ENCODE measurements around the gene CLDN7. TPM values are rescaled to one million over a fixed set of nuclear protein-coding genes. Genes with fewer than 3 reads are reported as not detected.

Gene CLDN7
- polyA plus RNA-seq, 6 donors from 2014 or later = 2.9 to 6.9 (median 4.8) TPM; not detected in 1

- H3K36me3 Mint-ChIP-seq = no peaks in the 10 kb centered on the region
- ATAC-seq (ENCODE audit: low read depth in 2 of 2) = peak; percentile 72
- peak within 1 kb of the TSS; percentile 76 to 93 (median 89) for H3K4me3 Mint-ChIP-seq
- peak; percentile 62 for DNase-seq
- H3K4me1 Mint-ChIP-seq = peaks cover 7 to 26% (median 22%) of the 10 kb centered on the region in 3 donors
- H3K27me3 Mint-ChIP-seq = peaks cover 23 to 61% (median 49%) of the 10 kb centered on the region in 3 donors
- H3K9me3 Mint-ChIP-seq = peaks cover 0 to 1% (median 0%) of the 10 kb centered on the region in 7 donors
- H3K27ac Mint-ChIP-seq = peak within 1 kb of the TSS in 5 of 6 donors; percentile 12 to 83 (median 79)
Observed at GRCh38 chr17:7294614-7295153, 32.4 kb upstream of the CLDN7 start, which contains the start of gene YBX2. Gene YBX2, minus strand, starts transcription at chr17:7294639. Its CDS starts 139 bp downstream, at chr17:7294500.

DNA sequence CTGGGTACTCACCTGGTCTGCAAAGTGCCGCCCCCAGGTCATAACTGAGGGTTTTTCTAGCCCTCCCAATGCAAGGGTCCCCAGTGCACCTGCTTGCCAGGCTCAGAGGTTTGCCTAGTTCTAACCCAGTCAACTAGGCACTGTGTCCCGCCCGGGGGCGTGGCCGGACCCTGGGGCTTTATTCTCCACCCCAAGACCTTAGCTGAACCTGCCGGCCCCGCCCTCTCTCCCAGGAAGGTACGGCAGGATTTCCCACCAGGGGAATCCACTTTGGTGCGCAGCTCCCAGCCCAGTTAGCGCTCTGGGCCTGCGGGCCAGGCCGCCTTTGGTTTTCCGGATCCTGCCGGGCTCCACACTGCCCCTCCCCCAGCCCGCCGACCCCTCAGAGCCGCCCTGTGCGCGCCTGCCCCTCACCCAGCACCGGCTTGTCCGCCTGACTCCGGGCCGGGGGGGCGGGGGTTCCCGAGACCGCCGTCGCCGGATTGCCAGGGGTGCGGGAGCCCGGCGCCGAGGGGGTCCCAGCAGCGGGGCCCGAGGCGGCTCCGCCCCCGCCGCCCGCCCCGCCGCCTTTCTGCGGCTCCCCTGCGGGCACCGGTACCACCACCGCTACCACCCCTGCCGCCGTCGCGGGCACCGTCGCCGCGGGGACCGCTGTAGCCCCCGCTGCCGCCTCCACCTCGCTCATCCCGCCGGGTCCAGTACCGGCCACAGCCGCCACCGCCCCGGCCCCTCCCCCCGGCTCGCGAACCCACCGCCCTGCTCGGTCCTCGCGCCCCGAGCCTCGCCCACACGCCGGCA is 31.7 kb upstream of the CLDN7 start:
- no peak for DNase-seq
- Mint-ChIP-seq H3K4me1 (peaks cover 7 to 26% (median 22%) of the 10 kb centered on the region in 3 donors), H3K27ac (peak overlapping the region in 1 of 6 donors; percentile 83), H3K9me3 (peaks cover 0 to 1% (median 0%) of the 10 kb centered on the region in 7 donors), H3K4me3 (peak overlapping the region; percentile 11 to 91 (median 76)), H3K27me3 (peaks cover 23 to 61% (median 48%) of the 10 kb centered on the region in 3 donors), H3K36me3 (no peaks in the 10 kb centered on the region)
- ATAC-seq (ENCODE audit: low read depth in 2 of 2) = peak; percentile 3 to 7

DNA sequence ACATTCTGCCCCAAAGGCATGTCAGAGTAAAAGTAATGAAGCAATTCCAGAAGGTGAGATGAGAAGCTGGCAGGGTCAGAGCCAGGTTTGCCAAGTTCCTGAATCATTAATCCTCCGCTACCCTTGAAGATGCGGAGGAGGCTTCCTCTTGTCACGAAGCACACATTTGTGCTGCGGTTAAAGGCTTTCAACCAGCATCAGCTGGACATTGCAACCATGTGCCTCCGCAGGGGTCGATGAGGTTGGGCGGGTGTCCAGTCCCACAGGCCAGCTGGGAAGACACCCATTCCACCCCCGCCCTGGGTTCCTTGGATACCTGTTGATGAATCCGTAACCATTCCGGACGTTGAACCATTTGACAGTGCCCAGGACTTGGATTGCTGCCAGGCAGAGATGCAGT is 30.9 kb upstream of the CLDN7 start:
- no peak for DNase-seq
- Mint-ChIP-seq H3K27ac (no peak overlapping the region), H3K27me3 (peaks cover 27 to 67% (median 54%) of the 10 kb centered on the region in 3 donors)

GRCh38 chr17:7292729-7293128 is 30.5 kb upstream of the CLDN7 start:
- DNase-seq (no peak), ATAC-seq (ENCODE audit: low read depth in 2 of 2) (no peak)
- Mint-ChIP-seq H3K4me1 (peaks cover 7 to 26% (median 22%) of the 10 kb centered on the region in 3 donors), H3K9me3 (peaks cover 0 to 1% (median 0%) of the 10 kb centered on the region in 7 donors), H3K36me3 (no peaks in the 10 kb centered on the region), H3K4me3 (peak overlapping the region in 1 of 8 donors; percentile 70), H3K27ac (no peak overlapping the region), H3K27me3 (peaks cover 32 to 72% (median 58%) of the 10 kb centered on the region in 3 donors)

More for the DNA sequence above, 30.9 kb upstream of the CLDN7 start:
- H3K36me3 Mint-ChIP-seq = no peaks in the 10 kb centered on the region
- H3K4me1 Mint-ChIP-seq = peaks cover 7 to 26% (median 22%) of the 10 kb centered on the region in 3 donors
- peaks cover 0 to 1% (median 0%) of the 10 kb centered on the region in 7 donors for H3K9me3 Mint-ChIP-seq
- no peak for ATAC-seq (ENCODE audit: low read depth in 2 of 2)
- H3K4me3 Mint-ChIP-seq = peak overlapping the region in 5 of 8 donors; percentile 11 to 87 (median 70)

DNA sequence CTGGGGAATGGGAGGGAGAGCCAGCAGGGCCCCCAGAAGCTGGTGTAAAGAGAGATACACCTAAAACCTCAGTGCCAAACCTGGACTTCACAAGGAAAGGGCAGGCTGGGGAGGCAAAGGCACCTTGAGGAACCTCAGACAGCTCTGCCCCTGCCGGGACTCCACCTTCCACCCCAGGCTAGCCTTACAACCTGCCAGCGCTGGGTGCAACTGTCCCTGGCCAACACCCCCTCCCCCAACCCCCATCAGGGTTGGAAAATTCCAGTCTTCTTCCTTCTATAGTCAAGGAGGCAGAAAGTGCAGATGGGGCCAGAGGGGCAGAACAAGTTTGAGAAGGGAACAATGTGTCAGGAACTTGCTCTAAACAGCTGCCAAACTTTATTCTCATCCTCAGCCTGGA is 29.9 kb upstream of the CLDN7 start:
- H3K27me3 Mint-ChIP-seq = peaks cover 32 to 77% (median 58%) of the 10 kb centered on the region in 3 donors
- H3K27ac Mint-ChIP-seq = no peak overlapping the region
- ATAC-seq (ENCODE audit: low read depth in 2 of 2) = no peak
- H3K9me3 Mint-ChIP-seq = peaks cover 0 to 1% (median 0%) of the 10 kb centered on the region in 7 donors
- no peak for DNase-seq
- H3K36me3 Mint-ChIP-seq = no peaks in the 10 kb centered on the region
- H3K4me1 Mint-ChIP-seq = peaks cover 7 to 26% (median 22%) of the 10 kb centered on the region in 3 donors
- no peak overlapping the region for H3K4me3 Mint-ChIP-seq

DNA sequence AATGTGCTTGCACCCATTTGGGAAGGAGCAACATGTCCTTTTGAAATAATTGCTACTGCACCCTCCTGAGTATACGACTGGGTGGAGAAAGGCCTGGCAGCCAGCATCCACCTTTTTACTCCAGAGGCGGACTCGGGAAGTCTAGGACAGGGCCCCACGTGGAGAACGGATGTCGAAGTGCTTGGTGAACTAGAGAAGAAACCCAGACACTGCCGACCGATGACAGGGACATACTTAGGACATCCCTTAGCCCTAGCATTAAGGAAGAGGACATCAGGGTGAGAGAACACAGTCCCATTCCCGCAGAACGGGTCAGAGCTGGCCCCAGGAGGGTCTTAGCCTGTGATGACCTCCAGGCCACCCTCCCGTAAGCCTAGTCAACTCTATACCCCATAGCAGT is 28.4 kb upstream of the CLDN7 start:
- H3K27me3 Mint-ChIP-seq = peaks cover 36 to 78% (median 57%) of the 10 kb centered on the region in 3 donors
- ATAC-seq (ENCODE audit: low read depth in 2 of 2) = no peak
- H3K9me3 Mint-ChIP-seq = peaks cover 0 to 1% (median 0%) of the 10 kb centered on the region in 7 donors
- no peaks in the 10 kb centered on the region for H3K36me3 Mint-ChIP-seq
- DNase-seq = no peak
- no peak overlapping the region for H3K27ac Mint-ChIP-seq
- H3K4me3 Mint-ChIP-seq = peak overlapping the region in 1 of 8 donors; percentile 21
- peaks cover 7 to 20% (median 14%) of the 10 kb centered on the region in 3 donors for H3K4me1 Mint-ChIP-seq

GRCh38 chr17:7290166-7290565 is 27.9 kb upstream of the CLDN7 start:
- Mint-ChIP-seq H3K36me3 (no peaks in the 10 kb centered on the region), H3K27me3 (peaks cover 33 to 78% (median 55%) of the 10 kb centered on the region in 3 donors), H3K27ac (no peak overlapping the region), H3K4me3 (peak overlapping the region in 1 of 8 donors; percentile 21), H3K9me3 (peaks cover 0 to 1% (median 0%) of the 10 kb centered on the region in 7 donors), H3K4me1 (peaks cover 4 to 15% (median 11%) of the 10 kb centered on the region in 3 donors)
- ATAC-seq (ENCODE audit: low read depth in 2 of 2) (no peak), DNase-seq (no peak)

DNA sequence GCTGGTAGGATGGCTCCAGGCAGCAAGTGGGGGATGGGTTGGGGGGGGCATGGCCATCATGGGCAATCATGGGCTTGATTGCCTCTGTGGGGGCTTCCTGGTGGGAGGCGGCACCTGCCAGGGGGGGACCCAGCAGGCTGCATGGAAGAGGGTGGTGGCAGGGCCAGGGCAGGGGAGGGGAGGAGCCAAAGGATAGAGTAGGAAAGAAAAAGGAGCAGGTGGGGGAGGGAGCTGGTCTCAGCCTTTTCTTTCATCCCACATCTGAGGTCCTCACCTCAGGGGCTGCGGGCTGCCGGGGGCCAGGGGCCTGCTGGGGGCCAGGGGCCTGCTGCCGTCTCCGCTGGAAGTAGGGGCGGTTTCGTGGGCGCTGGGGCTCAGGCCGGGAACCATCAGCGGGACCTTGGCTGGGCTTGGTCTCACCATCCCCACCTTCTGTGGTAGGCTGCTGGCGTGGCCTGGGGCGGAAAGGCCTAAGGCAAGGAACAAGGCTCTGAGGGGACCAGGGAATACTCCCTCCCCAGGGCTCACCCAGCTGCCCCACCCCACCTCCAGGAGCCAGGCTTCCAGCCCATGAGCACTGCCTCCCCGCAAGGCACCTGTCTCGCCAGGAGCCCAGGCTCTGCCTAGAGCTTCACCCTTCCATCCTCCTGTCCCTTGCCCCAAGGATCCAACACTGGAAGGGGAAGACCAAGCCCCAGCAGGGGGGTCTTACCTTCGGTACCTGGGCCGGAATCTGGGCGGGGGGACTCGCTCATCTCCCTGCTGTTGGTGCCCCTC is 27.2 kb upstream of the CLDN7 start:
- ATAC-seq (ENCODE audit: low read depth in 2 of 2) = no peak
- Mint-ChIP-seq H3K27me3 (peaks cover 29 to 81% (median 51%) of the 10 kb centered on the region in 3 donors), H3K9me3 (peaks cover 0 to 1% (median 0%) of the 10 kb centered on the region in 7 donors), H3K27ac (no peak overlapping the region), H3K4me1 (peaks cover 0 to 11% (median 6%) of the 10 kb centered on the region in 3 donors), H3K4me3 (peak overlapping the region in 1 of 8 donors; percentile 61), H3K36me3 (no peaks in the 10 kb centered on the region)
- DNase-seq = no peak

DNA sequence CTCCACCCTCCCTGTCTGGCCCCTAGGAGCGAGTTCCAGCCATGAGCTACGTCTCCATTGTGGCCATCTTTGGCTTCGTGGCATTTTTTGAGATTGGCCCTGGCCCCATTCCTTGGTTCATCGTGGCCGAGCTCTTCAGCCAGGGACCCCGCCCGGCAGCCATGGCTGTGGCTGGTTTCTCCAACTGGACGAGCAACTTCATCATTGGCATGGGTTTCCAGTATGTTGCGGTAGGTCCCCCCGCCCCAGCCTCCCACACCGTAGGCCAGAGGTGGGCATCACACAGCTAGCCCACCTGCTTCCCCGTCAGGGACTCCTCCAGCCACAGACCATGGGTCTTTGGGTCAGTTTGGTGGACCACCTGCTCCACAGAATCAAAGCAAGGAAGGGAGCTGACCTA is 23.4 kb upstream of the CLDN7 start:
- Mint-ChIP-seq H3K4me1 (peaks cover 12 to 27% (median 22%) of the 10 kb centered on the region in 3 donors), H3K9me3 (no peaks in the 10 kb centered on the region), H3K27me3 (peaks cover 26 to 85% (median 50%) of the 10 kb centered on the region in 3 donors)

DNA sequence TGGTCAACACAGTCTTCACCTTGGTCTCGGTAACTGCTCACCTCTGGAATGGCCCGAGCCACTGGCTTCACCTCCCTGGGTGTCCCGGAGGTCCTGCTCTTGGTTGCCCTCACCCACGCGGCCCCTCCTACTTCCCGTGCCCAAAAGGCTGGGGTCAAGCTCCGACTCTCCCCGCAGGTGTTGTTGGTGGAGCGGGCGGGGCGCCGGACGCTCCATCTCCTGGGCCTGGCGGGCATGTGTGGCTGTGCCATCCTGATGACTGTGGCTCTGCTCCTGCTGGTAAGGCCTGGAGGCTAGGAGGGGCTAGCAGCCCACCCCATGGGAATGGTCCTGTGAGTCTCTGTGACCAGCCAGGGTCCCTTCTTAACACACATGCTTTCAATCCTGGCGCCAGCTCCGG is 22.6 kb upstream of the CLDN7 start:
- DNase-seq (no peak), ATAC-seq (ENCODE audit: low read depth in 2 of 2) (no peak)
- H3K36me3 Mint-ChIP-seq = no peaks in the 10 kb centered on the region
- no peak overlapping the region for H3K27ac Mint-ChIP-seq
- H3K27me3 Mint-ChIP-seq = peaks cover 26 to 77% (median 42%) of the 10 kb centered on the region in 3 donors
- peaks cover 18 to 35% (median 29%) of the 10 kb centered on the region in 3 donors for H3K4me1 Mint-ChIP-seq
- H3K9me3 Mint-ChIP-seq = no peaks in the 10 kb centered on the region
- no peak overlapping the region for H3K4me3 Mint-ChIP-seq

More for the DNA sequence above, 23.4 kb upstream of the CLDN7 start:
- Mint-ChIP-seq H3K4me3 (no peak overlapping the region), H3K36me3 (no peaks in the 10 kb centered on the region), H3K27ac (no peak overlapping the region)
- DNase-seq = no peak
- ATAC-seq (ENCODE audit: low read depth in 2 of 2) = no peak

DNA sequence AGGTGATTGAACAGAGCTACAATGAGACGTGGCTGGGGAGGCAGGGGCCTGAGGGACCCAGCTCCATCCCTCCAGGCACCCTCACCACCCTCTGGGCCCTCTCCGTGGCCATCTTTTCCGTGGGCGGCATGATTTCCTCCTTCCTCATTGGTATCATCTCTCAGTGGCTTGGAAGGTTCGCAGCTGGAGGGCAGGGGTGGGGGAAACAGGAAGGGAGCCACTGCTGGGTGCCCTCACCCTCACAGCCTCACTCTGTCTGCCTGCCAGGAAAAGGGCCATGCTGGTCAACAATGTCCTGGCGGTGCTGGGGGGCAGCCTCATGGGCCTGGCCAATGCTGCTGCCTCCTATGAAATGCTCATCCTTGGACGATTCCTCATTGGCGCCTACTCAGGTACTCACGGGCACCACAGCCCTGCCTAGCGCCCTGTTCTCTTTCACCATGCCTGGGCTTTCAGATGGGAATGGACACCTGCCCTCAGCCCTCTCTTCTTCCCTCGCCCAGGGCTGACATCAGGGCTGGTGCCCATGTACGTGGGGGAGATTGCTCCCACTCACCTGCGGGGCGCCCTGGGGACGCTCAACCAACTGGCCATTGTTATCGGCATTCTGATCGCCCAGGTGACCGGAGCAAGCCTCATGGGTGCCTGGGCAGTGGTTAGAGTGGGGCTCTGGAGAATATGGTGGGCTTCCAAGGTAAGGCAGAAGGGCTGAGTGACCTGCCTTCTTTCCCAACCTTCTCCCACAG is 21.4 kb upstream of the CLDN7 start:
- peaks cover 18 to 37% (median 30%) of the 10 kb centered on the region in 3 donors for H3K4me1 Mint-ChIP-seq
- H3K9me3 Mint-ChIP-seq = no peaks in the 10 kb centered on the region
- ATAC-seq (ENCODE audit: low read depth in 2 of 2) (no peak), DNase-seq (no peak)
- H3K27ac Mint-ChIP-seq = peak overlapping the region in 1 of 6 donors; percentile 86
- H3K36me3 Mint-ChIP-seq = no peaks in the 10 kb centered on the region
- H3K27me3 Mint-ChIP-seq = peaks cover 26 to 72% (median 37%) of the 10 kb centered on the region in 3 donors
- peak overlapping the region in 3 of 8 donors; percentile 44 to 81 (median 64) for H3K4me3 Mint-ChIP-seq

DNA sequence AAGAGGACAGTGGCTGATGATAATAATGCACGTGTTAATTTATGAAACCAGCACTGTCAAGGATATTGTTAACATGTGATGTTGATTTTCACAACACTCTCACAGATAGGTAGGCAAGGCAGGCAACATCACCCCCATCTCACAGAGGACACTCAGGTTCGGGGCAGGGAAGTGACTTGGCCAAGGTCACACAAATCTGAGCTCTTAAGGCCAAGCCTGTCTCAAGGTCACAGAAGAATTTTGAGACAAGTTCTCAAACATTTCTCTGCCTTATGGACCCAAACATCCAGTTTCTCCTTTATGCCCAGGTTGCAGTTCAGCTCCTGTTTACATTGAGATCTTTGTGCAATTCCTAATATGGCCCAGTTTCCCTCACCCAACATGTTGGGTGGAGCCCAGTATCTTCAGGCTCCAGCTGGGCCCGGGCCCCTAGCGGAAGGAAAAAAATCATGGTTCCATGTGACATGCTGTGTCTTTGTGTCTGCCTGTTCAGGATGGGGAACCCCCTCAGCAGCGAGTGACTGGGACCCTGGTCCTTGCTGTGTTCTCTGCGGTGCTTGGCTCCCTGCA is 20.6 kb upstream of the CLDN7 start:
- ATAC-seq (ENCODE audit: low read depth in 2 of 2) = no peak
- no peaks in the 10 kb centered on the region for H3K9me3 Mint-ChIP-seq
- peaks cover 19 to 64% (median 29%) of the 10 kb centered on the region in 3 donors for H3K27me3 Mint-ChIP-seq
- H3K36me3 Mint-ChIP-seq = no peaks in the 10 kb centered on the region
- peak overlapping the region in 7 of 8 donors; percentile 3 to 80 (median 60) for H3K4me3 Mint-ChIP-seq
- H3K27ac Mint-ChIP-seq = peak overlapping the region in 1 of 6 donors; percentile 42
- DNase-seq = no peak
- H3K4me1 Mint-ChIP-seq = peaks cover 18 to 37% (median 30%) of the 10 kb centered on the region in 3 donors

Data from naive B cell (primary cell).